Liver (tissue), 9 donors: ENCODE data around the gene UBE2D1. TPM values are rescaled to one million over a fixed set of nuclear protein-coding genes. Genes with fewer than 3 reads are reported as not detected.

Experiments used
- DNase-seq: peaks from one replicate; pipeline ENCODE4 v3.0.0-alpha.2; 2017; ENCODE audit warnings: low spot score
- H3K27ac ChIP-seq, 2 donors: one replicate each; pipeline ENCODE4 v1.7.0; 2013; ENCODE audit warnings: inconsistent platforms in 2 of 2, low read length in 2 of 2, control low read depth in 1 of 2, low read depth in 1 of 2, mild to moderate bottlenecking in 1 of 2
- H3K27me3 ChIP-seq, 4 donors: one replicate each; pipeline versions ENCODE4 v1.6.1 to v1.7.0; 2013; ENCODE audit warnings: low read length in 3 of 4, inconsistent platforms in 1 of 4, mild to moderate bottlenecking in 1 of 4, moderate library complexity in 1 of 4; ENCODE audit not compliant: control insufficient read depth in 4 of 4, insufficient read depth in 4 of 4
- H3K36me3 ChIP-seq, 4 donors: one replicate each; pipeline versions ENCODE4 v1.6.1 to v1.7.0; 2013; ENCODE audit warnings: low read length in 3 of 4, mild to moderate bottlenecking in 3 of 4, low read depth in 1 of 4, moderate library complexity in 1 of 4; ENCODE audit not compliant: control insufficient read depth in 4 of 4, insufficient read depth in 3 of 4
- H3K4me1 ChIP-seq, 4 donors: one replicate each; pipeline versions ENCODE4 v1.6.1 to v1.7.0; 2013; ENCODE audit warnings: low read length in 3 of 4, mild to moderate bottlenecking in 3 of 4, moderate library complexity in 1 of 4; ENCODE audit not compliant: control insufficient read depth in 4 of 4, insufficient read depth in 4 of 4
- H3K4me3 ChIP-seq, 3 donors: one replicate each; pipeline versions ENCODE4 v1.6.1 to v1.7.0; 2013; ENCODE audit warnings: low read length in 3 of 3, control low read depth in 1 of 3, low read depth in 1 of 3, mild to moderate bottlenecking in 1 of 3
- H3K9ac ChIP-seq, 2 donors: one replicate each; pipeline ENCODE4 v1.7.0; 2013; ENCODE audit warnings: low read length in 2 of 2, mild to moderate bottlenecking in 2 of 2, moderate library complexity in 2 of 2, control low read depth in 1 of 2, low read depth in 1 of 2
- H3K9me3 ChIP-seq, 4 donors: one replicate each; pipeline versions ENCODE4 v1.6.1 to v1.7.0; 2013; ENCODE audit warnings: low read length in 3 of 4; ENCODE audit not compliant: control insufficient read depth in 4 of 4
- ATF3 ChIP-seq: IDR thresholded peaks from 2 replicates; pipeline ENCODE4 v1.6.1; 2016; ENCODE audit warnings: antibody characterized with exemption
- CTCF ChIP-seq: fragments of 150-350 bp; IDR thresholded peaks from 2 replicates; pipeline ENCODE4 v1.5.1; 2017; ENCODE audit warnings: improper control_type of control experiment, low read depth, low read length; ENCODE audit not compliant: missing input control
- EGR1 ChIP-seq, 2 donors: IDR thresholded peaks; 2 replicates each; pipeline ENCODE4 v1.6.1; 2016 to 2018; ENCODE audit warnings: antibody characterized with exemption in 2 of 2, low read depth in 2 of 2
- FOXA2 ChIP-seq: IDR thresholded peaks from 2 replicates; pipeline ENCODE4 v1.6.1; 2016; ENCODE audit warnings: antibody characterized with exemption
- GABPA ChIP-seq, 2 donors: IDR thresholded peaks in 1 of 2; conservative IDR thresholded peaks in 1 of 2; 2 replicates each; pipeline ENCODE4 v1.6.1; 2016; ENCODE audit warnings: antibody characterized with exemption in 2 of 2, mild to moderate bottlenecking in 1 of 2, moderate library complexity in 1 of 2
- HNF4A ChIP-seq, 2 donors: conservative IDR thresholded peaks; 2 replicates each; pipeline ENCODE4 v1.6.1; 2016; ENCODE audit warnings: antibody characterized with exemption in 2 of 2, mild to moderate bottlenecking in 2 of 2
- HNF4G ChIP-seq: IDR thresholded peaks from 2 replicates; pipeline ENCODE4 v1.6.1; 2016; ENCODE audit warnings: antibody characterized with exemption
- RAD21 ChIP-seq, 2 donors: IDR thresholded peaks; 2 replicates each; pipeline ENCODE4 v1.6.1; 2016; ENCODE audit warnings: antibody characterized with exemption in 2 of 2, mild to moderate bottlenecking in 2 of 2
- RXRA ChIP-seq, 2 donors: IDR thresholded peaks; 2 replicates each; pipeline ENCODE4 v1.6.1; 2017 to 2018; ENCODE audit warnings: antibody characterized with exemption in 2 of 2, mild to moderate bottlenecking in 1 of 2
- SP1 ChIP-seq: IDR thresholded peaks from 2 replicates; pipeline ENCODE4 v1.6.1; 2018; ENCODE audit warnings: antibody characterized with exemption, mild to moderate bottlenecking
- TAF1 ChIP-seq: conservative IDR thresholded peaks from 2 replicates; pipeline ENCODE4 v1.6.1; 2016; ENCODE audit warnings: antibody characterized with exemption, mild to moderate bottlenecking
- YY1 ChIP-seq: IDR thresholded peaks from 2 replicates; pipeline ENCODE4 v1.6.1; 2016; ENCODE audit warnings: antibody characterized with exemption, mild to moderate bottlenecking
- ZBTB33 ChIP-seq: IDR thresholded peaks from 2 replicates; pipeline ENCODE4 v1.6.1; 2016; ENCODE audit warnings: antibody characterized with exemption
- WGBS: extraction: QIAGEN DNeasy Blood & Tissue Kit; methylation state at CpG from one replicate; pipeline ENCODE4 v1.1.7; 2013; 5-methylcytosine and 5-hydroxymethylcytosine counted together
- polyA plus RNA-seq, 2 donors: library from polyadenylated mRNA; stranded (reverse) in 1 of 2; unstranded in 1 of 2; fragments of 200-250 nt in 1 of 2; fragments of >200 nt in 1 of 2; fragmentation: Nextera tagmentation in 1 of 2; extraction: Ambion mirVana in 1 of 2; gene quantifications; one replicate each; pipeline versions ENCODE4 v1.2.1 to v1.2.3, GENCODE V29; 2013 to 2015
- total RNA-seq, 2 donors: library from RNA; depleted of rRNA; stranded (reverse); fragments of >200 nt; gene quantifications; one replicate each; pipeline ENCODE4 v1.2.3, GENCODE V29; 2014
- donor health status: healthy.
- donor health status: healthy.
- donor health status: healthy.
- donor health status: healthy.
- donor health status: healthy.

UBE2D1 gene
- total and polyA plus RNA-seq, 4 donors, result 3.5 to 6.8 (median 5.8) TPM

- Histone ChIP-seq H3K27me3 (peaks cover 0 to 2% (median 0%) of the 10 kb centered on the region in 4 donors), H3K36me3 (no peaks in the 10 kb centered on the region), H3K4me1 (no peaks in the 10 kb centered on the region), H3K9me3 (no peaks in the 10 kb centered on the region), H3K4me3 (no peak overlapping the region), H3K9ac (no peak overlapping the region), H3K27ac (no peak overlapping the region)
- DNase-seq, result no peak
- no peak for TF ChIP-seq RXRA (IDR thresholded peaks at IDR 0.05)
- TF ChIP-seq HNF4A (conservative IDR thresholded peaks at IDR 0.05), result no peak
- no peak for TF ChIP-seq ZBTB33
- TF ChIP-seq RAD21 (IDR thresholded peaks at IDR 0.05), result no peak
- TF ChIP-seq EGR1 (IDR thresholded peaks at IDR 0.05; ENCODE audit: low read depth in 2 of 2), result no peak
- no peak for TF ChIP-seq HNF4G
- TF ChIP-seq TAF1, result no peak
- TF ChIP-seq CTCF, result no peak
- TF ChIP-seq SP1, result no peak
- no peak for TF ChIP-seq YY1
- TF ChIP-seq ATF3, result no peak
These were observed 23.8 kb upstream of the UBE2D1 start for GRCh38 chr10:58311026-58311425.

GRCh38 chr10:58316874-58317273 lies 17.9 kb upstream of the UBE2D1 start:
- no peak overlapping the region for H3K27ac ChIP-seq
- no peak overlapping the region for H3K4me3 ChIP-seq
- H3K4me1 ChIP-seq, result no peaks in the 10 kb centered on the region
- TF ChIP-seq SP1, result no peak
- no peak for TF ChIP-seq EGR1 (IDR thresholded peaks at IDR 0.05; ENCODE audit: low read depth in 2 of 2)
- DNase-seq, result no peak
- H3K9ac ChIP-seq, result no peak overlapping the region
- no peaks in the 10 kb centered on the region for H3K27me3 ChIP-seq
- H3K9me3 ChIP-seq, result no peaks in the 10 kb centered on the region
- no peaks in the 10 kb centered on the region for H3K36me3 ChIP-seq

GRCh38 chr10:58318346-58318745 lies 16.5 kb upstream of the UBE2D1 start:
- Histone ChIP-seq H3K9me3 (no peaks in the 10 kb centered on the region), H3K27me3 (no peaks in the 10 kb centered on the region), H3K36me3 (no peaks in the 10 kb centered on the region), H3K27ac (no peak overlapping the region), H3K4me1 (no peaks in the 10 kb centered on the region), H3K9ac (no peak overlapping the region), H3K4me3 (no peak overlapping the region)
- 74% methylated on average over 2 of the region's 2 CpGs for WGBS
- no peak for DNase-seq
- TF ChIP-seq FOXA2, result no peak
- no peak for TF ChIP-seq ATF3
- TF ChIP-seq GABPA (IDR thresholded peaks at IDR 0.05 in 1 of 2, conservative IDR thresholded peaks at IDR 0.05 in 1 of 2), result no peak
- TF ChIP-seq YY1, result no peak
